GM12878 (cell line): ENCODE data around the gene TROAP. TPM values are rescaled to one million over a fixed set of nuclear protein-coding genes. Genes with fewer than 3 reads are reported as not detected.

Experiments used
- ATAC-seq: fragments of 200-7000 bp; cut with Tn5 transposase; 3 replicates; pipeline ENCODE4 v1.9.1; 2020; ENCODE audit warnings: mild to moderate bottlenecking, moderate library complexity
- BruUV-seq: library from RNA; stranded (reverse); fragments of 400-500 nt; replicated peaks from 2 replicates; lab custom pipeline; 2021; lab: Mats Ljungman, UMichigan
- CTCF ChIA-PET: fragments of 300-600 bp; sonication (Branson Sonifier 250); formaldehyde crosslinking; extraction: SDS; loops from one replicate; lab custom pipeline; 2021; ENCODE audit warnings: inconsistent platforms; lab: Yijun Ruan, JAX
- POLR2A ChIA-PET: fragments of 350-600 bp; formaldehyde crosslinking; extraction: SDS; loops from one replicate; lab custom pipeline; 2021; ENCODE audit warnings: inconsistent platforms; lab: Charles Lee
- RAD21 ChIA-PET: fragments of 300-600 bp; sonication (Branson Sonifier 250); formaldehyde crosslinking; loops from one replicate; lab custom pipeline; 2023; ENCODE audit warnings: antibody characterized with exemption; ENCODE audit not compliant: unreplicated experiment; lab: Charles Lee
- SMC1A ChIA-PET: fragments of 300-600 bp; sonication (Branson Sonifier 250); formaldehyde crosslinking; loops from one replicate; lab custom pipeline; 2023; ENCODE audit not compliant: unreplicated experiment, uncharacterized antibody; lab: Charles Lee
- DNase-seq: peaks from one replicate; pipeline ENCODE4 v3.0.0-alpha.2; 2011; ENCODE audit warnings: low read depth, low spot score
- FAIRE-seq: peaks from 3 replicates; lab custom pipeline; 2011; peaks lifted over from hg19 to GRCh38; lab: Jason Lieb, UNC
- H2AFZ ChIP-seq: 2 replicates; pipeline ENCODE4 v1.6.0; 2011; ENCODE audit warnings: low read depth, low read length, control low read depth; ENCODE audit not compliant: control insufficient read depth
- H3K27ac ChIP-seq: 2 replicates; pipeline ENCODE4 v1.5.1; 2011; ENCODE audit warnings: control low read depth; ENCODE audit not compliant: control insufficient read depth, insufficient read depth
- H3K27me3 ChIP-seq, 2 experiments: replicated peaks in 1 of 2; 2 replicates each; pipeline versions ENCODE4 v1.6.0 to v1.6.1; 2011; ENCODE audit warnings: low read length in 1 of 2; ENCODE audit not compliant: control insufficient read depth in 2 of 2, insufficient read depth in 2 of 2
- H3K36me3 ChIP-seq, 2 experiments: 2 replicates each; pipeline ENCODE4 v1.5.1; 2011; ENCODE audit warnings: low read length in 1 of 2; ENCODE audit not compliant: control insufficient read depth in 2 of 2, insufficient read depth in 2 of 2
- H3K4me1 ChIP-seq: 2 replicates; pipeline ENCODE4 v1.6.1; 2011; ENCODE audit warnings: mild to moderate bottlenecking, low read length, moderate library complexity, mixed read lengths; ENCODE audit not compliant: control insufficient read depth, insufficient read depth
- H3K4me2 ChIP-seq: 2 replicates; pipeline ENCODE4 v1.6.0; 2011; ENCODE audit warnings: control low read depth; ENCODE audit not compliant: control insufficient read depth, insufficient read depth
- H3K4me3 ChIP-seq: fragments of 200-600 bp; sonication (generic); 2 replicates; pipeline ENCODE4 v1.5.1; 2016
- H3K79me2 ChIP-seq: 2 replicates; pipeline ENCODE4 v1.6.0; 2011; ENCODE audit warnings: low read length; ENCODE audit not compliant: control insufficient read depth, insufficient read depth
- H3K9ac ChIP-seq: 2 replicates; pipeline ENCODE4 v1.8.0; 2011; ENCODE audit warnings: low read length, control low read depth, mixed read lengths; ENCODE audit not compliant: control insufficient read depth, insufficient read depth
- H3K9me3 ChIP-seq: replicated peaks from 3 replicates; pipeline ENCODE4 v1.5.1; 2011; ENCODE audit warnings: mild to moderate bottlenecking, low read length; ENCODE audit not compliant: control insufficient read depth, insufficient read depth
- H4K20me1 ChIP-seq: 2 replicates; pipeline ENCODE4 v1.6.0; 2011; ENCODE audit not compliant: control insufficient read depth, insufficient read depth
- ATF2 ChIP-seq: IDR thresholded peaks from 2 replicates; pipeline ENCODE4 v1.6.1; 2012; ENCODE audit warnings: low read length, inconsistent platforms
- BMI1 ChIP-seq: fragments of 450-650 bp; IDR thresholded peaks from 2 replicates; pipeline ENCODE4 v1.6.1; 2016; ENCODE audit warnings: mild to moderate bottlenecking, moderate library complexity, borderline replicate concordance
- MYB ChIP-seq: fragments of 150-350 bp; IDR thresholded peaks from 2 replicates; pipeline ENCODE4 v1.6.1; 2014; ENCODE audit warnings: mild to moderate bottlenecking, low read depth, low read length, borderline replicate concordance
- RB1 ChIP-seq: fragments of 450-650 bp; formaldehyde crosslinking; IDR thresholded peaks from 2 replicates; pipeline ENCODE4 v1.6.1; 2017; ENCODE audit warnings: mild to moderate bottlenecking, borderline replicate concordance
- RELA ChIP-seq: fragments of 450-650 bp; IDR thresholded peaks from 2 replicates; pipeline ENCODE4 v1.8.0; 2014; ENCODE audit warnings: borderline replicate concordance; ENCODE audit not compliant: partially characterized antibody
- RELB ChIP-seq: fragments of 450-650 bp; IDR thresholded peaks from 2 replicates; pipeline ENCODE4 v1.6.1; 2017; ENCODE audit warnings: low read depth, mild to moderate bottlenecking, moderate library complexity
- REST ChIP-seq: IDR thresholded peaks from 2 replicates; pipeline ENCODE4 v1.6.1; 2012; ENCODE audit warnings: mild to moderate bottlenecking, low read depth, low read length
- ZBTB33 ChIP-seq: fragments of 450-650 bp; IDR thresholded peaks from 2 replicates; pipeline ENCODE4 v1.6.1; 2017; ENCODE audit warnings: mild to moderate bottlenecking
- ZNF384 ChIP-seq: IDR thresholded peaks from 2 replicates; pipeline ENCODE4 v1.6.1; 2012; ENCODE audit warnings: low read depth, mild to moderate bottlenecking, low read length, improper control_type of control experiment, borderline replicate concordance
- WGBS: methylation state at CpG from one replicate; pipeline ENCODE4 v1.1.6; 2016; ENCODE audit warnings: low lambda C conversion rate; ENCODE audit not compliant: insufficient replicate concordance, insufficient coverage; ENCODE audit errors: missing lambda C conversion rate; 5-methylcytosine and 5-hydroxymethylcytosine counted together
- in situ Hi-C: fragments of 300-500 bp; cut with MboI; formaldehyde crosslinking; loops from 9 replicates; pipeline ENCODE4 v1.14.3; 2018; ENCODE audit warnings: mixed read lengths
- intact Hi-C: fragments of 100-400 bp; cut with micrococcal nuclease; formaldehyde crosslinking; loops from one replicate; pipeline ENCODE4 v1.14.2; 2022; ENCODE audit not compliant: unreplicated experiment
- polyA plus RNA-seq, 11 experiments: library from polyadenylated mRNA; depleted of rRNA in 4 of 11; unstranded in 6 of 11; stranded (reverse) in 5 of 11; fragments of >200 nt; fragmentation: Nextera tagmentation in 4 of 11; fragmentation: Illumina TruSeq in 1 of 11; extraction: Ambion mirVana in 4 of 11; extraction: Trizol in 1 of 11; gene quantifications; 1 replicate in 1 of 11; 2 replicates in 10 of 11; pipeline versions ENCODE4 v1.2.1 to v1.2.3, GENCODE V29; 2011 to 2016; ENCODE audit warnings: inconsistent platforms in 2 of 11, missing spikeins in 2 of 11, low read depth in 1 of 11
- total RNA-seq, 4 experiments: library from RNA; depleted of rRNA in 3 of 4; stranded (reverse); fragments of >200 nt in 3 of 4; fragmentation: Illumina TruSeq in 1 of 4; extraction: Trizol in 1 of 4; gene quantifications; 2 replicates each; pipeline versions ENCODE4 v1.2.1 to v1.2.3, GENCODE V29; 2013 to 2021
- TF ChIP-seq, protein P1 (sequence below): fragments of 450-650 bp; IDR thresholded peaks from 2 replicates; pipeline ENCODE4 v1.6.1; 2016; ENCODE audit warnings: mild to moderate bottlenecking

Gene TROAP
- total and polyA plus RNA-seq, 10 of the 15 experiments (the other 5 are each of a cell fraction or from before 2014, with no cell fraction given), result 26.8 to 93.7 (median 52.6) TPM

DNA sequence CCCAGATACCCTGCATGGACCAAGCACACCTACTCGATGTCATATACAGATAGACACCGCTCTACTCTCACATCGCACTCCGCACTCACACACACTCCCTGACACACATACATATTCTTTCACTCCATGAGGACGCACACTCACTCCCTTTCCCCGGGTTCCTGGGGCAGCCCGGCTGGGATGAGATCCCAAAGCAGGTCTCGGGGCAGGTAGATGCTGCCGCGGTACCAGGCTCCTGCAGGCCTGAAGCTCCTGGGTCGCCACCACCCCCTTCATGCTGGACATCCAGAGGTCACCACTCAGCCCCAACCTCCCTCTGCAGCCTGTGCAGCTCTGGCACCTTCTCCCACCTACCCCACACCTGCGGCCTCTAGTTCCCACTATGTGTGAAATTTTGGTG is 11.6 kb downstream of the TROAP start:
- no peak for DNase-seq
- TF ChIP-seq RELA, result no peak
- no peak for TF ChIP-seq ATF2
- TF ChIP-seq, protein P1, sequence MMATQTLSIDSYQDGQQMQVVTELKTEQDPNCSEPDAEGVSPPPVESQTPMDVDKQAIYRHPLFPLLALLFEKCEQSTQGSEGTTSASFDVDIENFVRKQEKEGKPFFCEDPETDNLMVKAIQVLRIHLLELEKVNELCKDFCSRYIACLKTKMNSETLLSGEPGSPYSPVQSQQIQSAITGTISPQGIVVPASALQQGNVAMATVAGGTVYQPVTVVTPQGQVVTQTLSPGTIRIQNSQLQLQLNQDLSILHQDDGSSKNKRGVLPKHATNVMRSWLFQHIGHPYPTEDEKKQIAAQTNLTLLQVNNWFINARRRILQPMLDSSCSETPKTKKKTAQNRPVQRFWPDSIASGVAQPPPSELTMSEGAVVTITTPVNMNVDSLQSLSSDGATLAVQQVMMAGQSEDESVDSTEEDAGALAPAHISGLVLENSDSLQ, result no peak
- no peak for TF ChIP-seq RELB
- TF ChIP-seq ZBTB33, result no peak
- no peak for TF ChIP-seq BMI1
- TF ChIP-seq RB1, result no peak
- TF ChIP-seq REST, result no peak
- TF ChIP-seq MYB, result no peak
- no peak for TF ChIP-seq ZNF384
- H3K4me2 ChIP-seq, result no peak overlapping the region
- CTCF ChIA-PET, result interaction anchor here (0.8 to 4.7 kb wide), 4 partner anchors 12 to 246 kb away, joined by 3 to 25 read pairs (median 4); partner anchors contain the start of gene TROAP
- FAIRE-seq, result no peak
- intact Hi-C loops (no loop called here), in situ Hi-C loops (loop anchor here (5.0 kb wide), 1 partner anchor 47 kb away; no protein-coding TSS in a partner anchor)
- peaks cover 11 to 12% of the 10 kb centered on the region in 2 experiments for H3K27me3 ChIP-seq
- SMC1A ChIA-PET, result interaction anchor here (1.3 kb wide), 1 partner anchor 45 kb away, joined by 5 read pairs; no protein-coding TSS in a partner anchor
- 52% methylated on average over 12 of the region's 12 CpGs for WGBS
- H2AFZ ChIP-seq, result no peak overlapping the region
- no peaks in the 10 kb centered on the region for H3K4me1 ChIP-seq
- BruUV-seq, result no TSS peak
- POLR2A ChIA-PET, result interaction anchor here (0.5 kb wide), 1 partner anchor 195 kb away, joined by 5 read pairs; no protein-coding TSS in a partner anchor
- no peaks in the 10 kb centered on the region; the same call in 2 of the 3 replicates for H3K9me3 ChIP-seq
- no peak for ATAC-seq
- no peak overlapping the region for H3K9ac ChIP-seq
- no peaks in the 10 kb centered on the region for H4K20me1 ChIP-seq
- RAD21 ChIA-PET, result no interaction called here
- H3K27ac ChIP-seq, result no peak overlapping the region
- no peaks in the 10 kb centered on the region for H3K79me2 ChIP-seq
- no peak overlapping the region for H3K4me3 ChIP-seq
- H3K36me3 ChIP-seq, result peaks cover 3 to 6% of the 10 kb centered on the region in 2 experiments; a peak in 2 of 4 replicates
